Keratinocyte (primary cell): Measurements from ENCODE around the gene CENPT. TPM values are rescaled to one million over a fixed set of nuclear protein-coding genes. Genes with fewer than 3 reads are reported as not detected.

Experiments
- DNase-seq: peaks from one replicate; pipeline ENCODE4 v3.0.0-alpha.2; 2011; ENCODE audit warnings: low read depth, missing footprints, low spot score
- FAIRE-seq: peaks from 2 replicates; lab custom pipeline; 2011; peaks lifted over from hg19 to GRCh38; lab: Jason Lieb, UNC
- H2AFZ ChIP-seq: 2 replicates; pipeline ENCODE4 v1.6.0; 2012; ENCODE audit warnings: low read length, control low read depth, inconsistent platforms; ENCODE audit not compliant: control insufficient read depth
- H3K27ac ChIP-seq: 2 replicates; pipeline ENCODE4 v1.5.1; 2011; ENCODE audit warnings: low read length; ENCODE audit not compliant: control insufficient read depth, insufficient read depth
- H3K27me3 ChIP-seq: 3 replicates; pipeline ENCODE4 v1.6.0; 2011; ENCODE audit warnings: low read length; ENCODE audit not compliant: control insufficient read depth, insufficient read depth; ENCODE audit errors: extremely low read depth
- H3K36me3 ChIP-seq, 2 experiments: 2 replicates in 1 of 2; 3 replicates in 1 of 2; pipeline ENCODE4 v1.5.1; 2011; ENCODE audit warnings: low read length in 2 of 2, mild to moderate bottlenecking in 1 of 2; ENCODE audit not compliant: control insufficient read depth in 2 of 2, insufficient read depth in 2 of 2; ENCODE audit errors: extremely low read depth in 1 of 2
- H3K4me1 ChIP-seq: 3 replicates; pipeline ENCODE4 v1.5.1; 2011; ENCODE audit warnings: low read length; ENCODE audit not compliant: control insufficient read depth, insufficient read depth; ENCODE audit errors: extremely low read depth
- H3K4me2 ChIP-seq: 3 replicates; pipeline ENCODE4 v1.6.0; 2011; ENCODE audit warnings: low read depth, low read length; ENCODE audit not compliant: control insufficient read depth, insufficient read depth; ENCODE audit errors: extremely low read depth
- H3K4me3 ChIP-seq, 3 experiments: fragments of 200-600 bp in 1 of 3; sonication (generic) in 1 of 3; 2 replicates in 2 of 3; 3 replicates in 1 of 3; pipeline ENCODE4 v1.5.1; 2011 to 2016; ENCODE audit warnings: low read length in 3 of 3, mild to moderate bottlenecking in 3 of 3, control low read depth in 2 of 3, inconsistent platforms in 1 of 3, low read depth in 1 of 3, mixed read lengths in 1 of 3, mixed run types in 1 of 3, moderate library complexity in 1 of 3; ENCODE audit not compliant: control insufficient read depth in 2 of 3, insufficient read depth in 2 of 3; ENCODE audit errors: extremely low read depth in 1 of 3
- H3K79me2 ChIP-seq: 2 replicates; pipeline ENCODE4 v1.6.0; 2012; ENCODE audit warnings: low read length; ENCODE audit not compliant: control insufficient read depth, insufficient read depth
- H3K9ac ChIP-seq: 3 replicates; pipeline ENCODE4 v1.6.0; 2011; ENCODE audit warnings: low read length; ENCODE audit not compliant: control insufficient read depth, insufficient read depth; ENCODE audit errors: extremely low read depth
- H3K9me1 ChIP-seq: 3 replicates; pipeline ENCODE4 v1.6.0; 2011; ENCODE audit warnings: low read length; ENCODE audit not compliant: control insufficient read depth, insufficient read depth; ENCODE audit errors: extremely low read depth
- H3K9me3 ChIP-seq: 2 replicates; pipeline ENCODE4 v1.5.1; 2012; ENCODE audit warnings: low read depth, low read length; ENCODE audit not compliant: control insufficient read depth
- H4K20me1 ChIP-seq: 3 replicates; pipeline ENCODE4 v1.6.0; 2011; ENCODE audit warnings: low read length; ENCODE audit not compliant: control insufficient read depth, insufficient read depth; ENCODE audit errors: extremely low read depth
- EZH2 ChIP-seq: IDR thresholded peaks from one replicate; pipeline ENCODE4 v1.6.1; 2012; ENCODE audit warnings: inconsistent platforms, mild to moderate bottlenecking, low read length, moderate library complexity
- dilution Hi-C: fragments of 300-500 bp; cut with MboI; formaldehyde crosslinking; loops from one replicate; pipeline ENCODE4 v1.7.0; 2020; ENCODE audit warnings: low sequenced_read_pairs; ENCODE audit not compliant: extremely low pct_ligation_motif_present
- polyA plus RNA-seq, 5 experiments: library from polyadenylated mRNA; depleted of rRNA in 3 of 5; stranded (reverse) in 3 of 5; stranded (forward) in 1 of 5; unstranded in 1 of 5; fragments of >200 nt; gene quantifications; 1 replicate in 1 of 5; 2 replicates in 3 of 5; 3 replicates in 1 of 5; pipeline versions ENCODE4 v1.2.1 to v1.2.3, GENCODE V29; 2011 to 2012; ENCODE audit warnings: missing spikeins in 2 of 5, low read depth in 1 of 5, low replicate concordance in 1 of 5
- TF ChIP-seq, protein P1 (sequence below), 3 experiments: IDR thresholded peaks in 1 of 3; conservative IDR thresholded peaks in 1 of 3; optimal IDR thresholded peaks in 1 of 3; 2 replicates in 2 of 3; 3 replicates in 1 of 3; pipeline versions ENCODE3 to v1.5.1; 2011; ENCODE audit warnings: low read length in 3 of 3, mild to moderate bottlenecking in 3 of 3, moderate library complexity in 2 of 3, control low read depth in 1 of 3, inconsistent platforms in 1 of 3; ENCODE audit not compliant: insufficient read depth in 2 of 3; ENCODE audit errors: extremely low read depth in 1 of 3

Gene CENPT
- polyA plus RNA-seq, 1 donor (not counting 4 experiments of a cell fraction or from before 2014, with no cell fraction given): 30.1 TPM

DNA sequence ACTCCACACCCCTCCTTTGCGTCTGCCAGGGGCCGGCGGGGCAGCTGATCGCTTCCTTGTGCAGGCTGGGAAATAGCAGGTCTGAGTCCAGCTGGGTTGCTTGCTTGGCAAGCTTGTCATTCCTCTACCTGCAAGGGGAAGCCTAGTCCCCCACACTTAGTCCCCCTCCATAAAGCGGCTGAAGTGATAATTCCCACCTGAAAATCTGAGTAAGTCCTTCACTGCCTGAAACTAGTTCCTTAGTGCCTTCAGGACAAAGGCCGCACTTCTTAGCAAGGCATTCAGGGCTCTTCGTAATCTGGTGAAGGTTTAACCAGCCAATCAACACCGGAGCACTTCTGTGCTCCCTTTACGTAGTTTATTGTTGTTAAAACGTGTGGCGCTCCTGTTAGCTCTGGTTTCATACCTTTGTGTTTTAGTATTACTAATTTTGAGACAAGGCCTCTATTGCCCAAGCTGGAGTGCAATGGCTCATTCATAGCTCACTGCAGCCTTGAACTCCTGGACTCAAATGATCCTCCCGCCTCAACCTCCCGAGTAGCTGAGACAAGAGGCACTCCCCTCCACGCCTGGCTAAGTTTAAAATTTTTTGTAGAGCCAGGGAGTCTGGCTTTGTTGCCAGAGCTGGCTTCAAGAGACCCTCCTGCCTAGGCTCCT is 46.4 kb upstream of the CENPT start:
- H3K4me1 ChIP-seq: peaks cover 14% of the 10 kb centered on the region
- H2AFZ ChIP-seq: peak overlapping the region; percentile 84
- FAIRE-seq (no peak), DNase-seq (no peak)
- H3K27ac ChIP-seq: peak overlapping the region; percentile 94
- peak overlapping the region; percentile 62 to 99 (median 66) for H3K4me3 ChIP-seq
- peaks cover 36% of the 10 kb centered on the region for H3K79me2 ChIP-seq
- H3K9me1 ChIP-seq: no peaks in the 10 kb centered on the region
- dilution Hi-C loops: no loop called here
- peak overlapping the region; percentile 65 for H3K4me2 ChIP-seq
- H3K36me3 ChIP-seq: no peaks in the 10 kb centered on the region
- H3K9ac ChIP-seq: peak overlapping the region; percentile 97
- TF ChIP-seq, protein P1, sequence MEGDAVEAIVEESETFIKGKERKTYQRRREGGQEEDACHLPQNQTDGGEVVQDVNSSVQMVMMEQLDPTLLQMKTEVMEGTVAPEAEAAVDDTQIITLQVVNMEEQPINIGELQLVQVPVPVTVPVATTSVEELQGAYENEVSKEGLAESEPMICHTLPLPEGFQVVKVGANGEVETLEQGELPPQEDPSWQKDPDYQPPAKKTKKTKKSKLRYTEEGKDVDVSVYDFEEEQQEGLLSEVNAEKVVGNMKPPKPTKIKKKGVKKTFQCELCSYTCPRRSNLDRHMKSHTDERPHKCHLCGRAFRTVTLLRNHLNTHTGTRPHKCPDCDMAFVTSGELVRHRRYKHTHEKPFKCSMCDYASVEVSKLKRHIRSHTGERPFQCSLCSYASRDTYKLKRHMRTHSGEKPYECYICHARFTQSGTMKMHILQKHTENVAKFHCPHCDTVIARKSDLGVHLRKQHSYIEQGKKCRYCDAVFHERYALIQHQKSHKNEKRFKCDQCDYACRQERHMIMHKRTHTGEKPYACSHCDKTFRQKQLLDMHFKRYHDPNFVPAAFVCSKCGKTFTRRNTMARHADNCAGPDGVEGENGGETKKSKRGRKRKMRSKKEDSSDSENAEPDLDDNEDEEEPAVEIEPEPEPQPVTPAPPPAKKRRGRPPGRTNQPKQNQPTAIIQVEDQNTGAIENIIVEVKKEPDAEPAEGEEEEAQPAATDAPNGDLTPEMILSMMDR (optimal IDR thresholded peaks at IDR 0.05 in 1 of 3, IDR thresholded peaks at IDR 0.05 in 1 of 3, conservative IDR thresholded peaks at IDR 0.05 in 1 of 3; ENCODE audit: extremely low read depth in 1 of 3, insufficient read depth in 2 of 3, low read length in 3 of 3): no peak
- TF ChIP-seq EZH2: no peak
- H3K27me3 ChIP-seq: no peaks in the 10 kb centered on the region
- no peaks in the 10 kb centered on the region for H3K9me3 ChIP-seq
- no peaks in the 10 kb centered on the region for H4K20me1 ChIP-seq

DNA sequence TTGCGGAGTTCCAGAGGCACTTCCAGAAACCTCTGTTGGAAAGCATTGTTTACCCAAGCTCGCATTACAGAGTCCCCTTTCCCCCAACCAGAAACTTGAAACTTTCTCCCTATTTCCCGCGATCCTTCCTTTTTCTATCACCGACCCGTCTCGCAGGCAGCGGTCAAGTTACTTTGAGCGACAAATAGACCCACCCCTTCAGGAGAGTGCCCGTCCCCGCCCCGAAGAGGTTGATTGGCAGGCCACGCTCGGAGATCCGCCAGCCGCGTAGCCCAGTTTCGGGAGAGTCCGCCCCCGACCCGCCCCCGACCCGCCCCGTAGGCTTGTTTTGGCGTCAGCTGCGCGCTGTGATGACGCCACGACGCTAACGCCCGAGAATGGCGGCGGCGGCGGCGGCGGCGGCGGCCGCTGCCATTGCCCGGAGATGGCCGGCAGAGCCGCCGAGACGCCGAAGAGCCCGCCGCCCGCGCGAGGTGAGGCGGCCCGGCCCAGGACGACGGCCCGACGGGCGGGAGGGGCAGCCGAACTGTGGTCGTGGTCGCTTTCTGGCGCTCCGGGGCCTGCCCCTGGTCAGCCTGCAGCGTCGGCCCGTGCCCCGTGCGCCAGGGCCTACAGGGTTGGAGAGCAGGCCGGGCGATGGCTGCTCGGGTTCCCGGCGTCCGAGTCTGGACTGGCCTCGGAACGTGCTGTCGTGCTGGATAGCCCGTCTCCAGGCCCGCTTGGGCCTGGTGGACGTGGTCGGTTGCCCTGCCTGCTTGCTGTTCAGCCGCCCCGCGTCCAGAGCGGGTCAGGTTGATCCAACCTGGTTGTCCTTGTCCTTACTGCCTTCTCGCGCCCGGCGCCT is 45.6 kb upstream of the CENPT start, which contains the start of gene PSKH1:
PSKH1 (plus strand) TSS at position 356 of the 844 bp plus-strand sequence. CDS start 15,496 bp downstream, outside the sequence.
- peaks cover 33% of the 10 kb centered on the region for H3K79me2 ChIP-seq
- H3K27me3 ChIP-seq: no peaks in the 10 kb centered on the region
- H3K36me3 ChIP-seq: no peaks in the 10 kb centered on the region
- FAIRE-seq (no peak), DNase-seq (peak; percentile 72)
- H3K4me3 ChIP-seq: peak within 1 kb of the TSS; percentile 62 to 99 (median 66)
- no peaks in the 10 kb centered on the region for H3K9me1 ChIP-seq
- H3K4me1 ChIP-seq: peaks cover 14% of the 10 kb centered on the region
- H3K9ac ChIP-seq: peak within 1 kb of the TSS; percentile 97
- dilution Hi-C loops: no loop called here
- TF ChIP-seq, protein P1 (optimal IDR thresholded peaks at IDR 0.05 in 1 of 3, IDR thresholded peaks at IDR 0.05 in 1 of 3, conservative IDR thresholded peaks at IDR 0.05 in 1 of 3; ENCODE audit: extremely low read depth in 1 of 3, insufficient read depth in 2 of 3, low read length in 3 of 3): no peak
- H3K4me2 ChIP-seq: peak within 1 kb of the TSS; percentile 92
- H2AFZ ChIP-seq: peak within 1 kb of the TSS; percentile 94
- no peaks in the 10 kb centered on the region for H3K9me3 ChIP-seq
- no peaks in the 10 kb centered on the region for H4K20me1 ChIP-seq
- peak within 1 kb of the TSS; percentile 94 for H3K27ac ChIP-seq
